HFFc6 (cell line): Measurements from ENCODE around the gene CCL25. TPM values are rescaled to one million over a fixed set of nuclear protein-coding genes. Genes with fewer than 3 reads are reported as not detected.

Source experiments
- DNase-seq: peaks from one replicate; pipeline ENCODE4 v3.0.0-alpha.2; 2018
- H3K27ac Mint-ChIP-seq: 2 replicates; pipeline ENCODE4 v1.8.0; 2020; ENCODE audit warnings: mild to moderate bottlenecking, mixed read lengths
- H3K27me3 Mint-ChIP-seq: 2 replicates; pipeline ENCODE4 v1.8.0; 2021; ENCODE audit warnings: mild to moderate bottlenecking, moderate library complexity, mixed read lengths; ENCODE audit not compliant: insufficient read depth
- H3K36me3 Mint-ChIP-seq: 2 replicates; pipeline ENCODE4 v1.8.0; 2021; ENCODE audit warnings: low read depth, mixed read lengths
- H3K4me1 Mint-ChIP-seq: 2 replicates; pipeline ENCODE4 v1.8.0; 2020; ENCODE audit warnings: low read depth, mixed read lengths
- H3K4me3 Mint-ChIP-seq: 2 replicates; pipeline ENCODE4 v1.8.0; 2020; ENCODE audit warnings: mild to moderate bottlenecking, moderate library complexity, mixed read lengths
- H3K9me3 Mint-ChIP-seq: 2 replicates; pipeline ENCODE4 v1.8.0; 2020; ENCODE audit warnings: mild to moderate bottlenecking, mixed read lengths
- total RNA-seq, 6 experiments: library from RNA; stranded (reverse); fragmentation: NEBNext Ultra II Directional; extraction: Animal tissue kit (Norgen Biotek cat#: 25700); gene quantifications; 2 replicates in 1 of 6; 3 replicates in 5 of 6; pipeline ENCODE4 v1.2.3, GENCODE V29; 2021
- TF ChIP-seq, protein P1 (sequence below): fragments of 200-600 bp; sonication (generic); IDR thresholded peaks from 2 replicates; pipeline ENCODE4 v1.5.0; 2021; ENCODE audit warnings: antibody characterized with exemption, mild to moderate bottlenecking

The CCL25 gene
- total RNA-seq, 6 experiments from 2014 or later, result not detected

DNA sequence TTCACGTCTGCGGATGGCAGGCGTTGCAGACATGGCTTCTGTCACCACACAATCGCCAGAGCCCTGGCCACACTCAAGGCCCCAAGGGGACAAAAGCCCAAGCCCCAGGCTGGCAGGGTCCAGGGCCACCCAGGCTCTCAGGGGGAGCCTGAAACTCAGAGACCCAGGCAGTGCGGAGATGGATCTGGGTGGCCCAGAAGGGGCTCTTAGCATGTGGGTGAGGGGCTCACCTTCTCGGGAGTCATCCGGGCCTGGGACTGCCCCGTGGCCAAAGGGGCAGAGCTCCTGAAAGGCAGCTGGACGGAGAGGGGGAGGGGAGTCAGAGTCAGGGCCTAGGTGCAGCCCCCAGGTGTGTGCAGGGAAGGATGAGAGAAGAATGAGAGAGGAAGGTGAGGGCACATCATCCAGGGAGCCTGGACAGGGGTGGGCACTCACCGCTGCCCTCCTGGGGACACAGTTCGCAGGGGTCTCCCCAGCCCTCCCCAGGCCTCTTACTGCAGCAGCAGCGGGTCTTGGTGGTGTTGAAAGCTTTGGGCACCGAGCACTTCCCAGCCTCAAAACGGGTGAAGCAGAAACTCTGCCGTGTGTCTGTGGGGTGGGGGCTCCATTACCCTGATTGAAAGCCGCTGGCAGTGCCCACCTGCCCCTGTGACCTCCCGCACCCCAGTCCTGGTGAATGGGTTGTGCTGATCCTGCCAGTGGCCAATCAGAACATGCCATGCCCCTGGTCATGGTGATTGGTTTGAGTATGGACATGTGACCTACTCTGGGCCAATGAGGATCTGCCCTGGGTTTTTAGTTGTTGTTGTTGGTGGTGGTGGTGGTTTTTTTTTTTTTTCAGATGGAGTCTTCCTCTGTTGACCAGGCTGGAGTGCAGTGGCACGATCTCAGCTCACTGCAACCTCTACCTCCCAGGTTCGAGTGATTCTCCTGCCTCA is 37.4 kb downstream of the CCL25 start:
- no peaks in the 10 kb centered on the region for H3K36me3 Mint-ChIP-seq

DNA sequence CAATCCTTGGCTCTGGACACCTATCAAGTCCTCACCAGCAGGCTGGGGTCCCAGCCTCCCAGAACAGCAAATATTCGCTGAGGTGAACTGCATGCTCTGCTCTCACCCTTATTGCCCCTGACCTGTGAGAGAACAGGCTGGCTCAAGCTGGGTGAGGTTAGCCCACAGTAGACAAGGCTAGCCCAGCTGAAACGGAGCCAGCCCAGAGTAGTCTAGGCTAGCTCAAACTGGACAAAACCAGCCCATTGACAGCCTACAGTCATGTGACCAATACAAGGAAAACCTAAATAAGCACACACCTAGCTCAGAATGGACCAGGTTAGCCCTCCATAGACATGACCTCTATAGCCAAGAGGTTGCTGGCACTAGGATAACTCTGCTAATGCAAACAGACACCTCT is 38.4 kb downstream of the CCL25 start:
- Mint-ChIP-seq H3K4me3 (no peak overlapping the region), H3K27ac (no peak overlapping the region), H3K27me3 (peaks cover 6% of the 10 kb centered on the region; the same call in 1 of the 2 replicates), H3K36me3 (no peaks in the 10 kb centered on the region), H3K9me3 (peaks cover 27% of the 10 kb centered on the region), H3K4me1 (no peaks in the 10 kb centered on the region)
- TF ChIP-seq, protein P1, sequence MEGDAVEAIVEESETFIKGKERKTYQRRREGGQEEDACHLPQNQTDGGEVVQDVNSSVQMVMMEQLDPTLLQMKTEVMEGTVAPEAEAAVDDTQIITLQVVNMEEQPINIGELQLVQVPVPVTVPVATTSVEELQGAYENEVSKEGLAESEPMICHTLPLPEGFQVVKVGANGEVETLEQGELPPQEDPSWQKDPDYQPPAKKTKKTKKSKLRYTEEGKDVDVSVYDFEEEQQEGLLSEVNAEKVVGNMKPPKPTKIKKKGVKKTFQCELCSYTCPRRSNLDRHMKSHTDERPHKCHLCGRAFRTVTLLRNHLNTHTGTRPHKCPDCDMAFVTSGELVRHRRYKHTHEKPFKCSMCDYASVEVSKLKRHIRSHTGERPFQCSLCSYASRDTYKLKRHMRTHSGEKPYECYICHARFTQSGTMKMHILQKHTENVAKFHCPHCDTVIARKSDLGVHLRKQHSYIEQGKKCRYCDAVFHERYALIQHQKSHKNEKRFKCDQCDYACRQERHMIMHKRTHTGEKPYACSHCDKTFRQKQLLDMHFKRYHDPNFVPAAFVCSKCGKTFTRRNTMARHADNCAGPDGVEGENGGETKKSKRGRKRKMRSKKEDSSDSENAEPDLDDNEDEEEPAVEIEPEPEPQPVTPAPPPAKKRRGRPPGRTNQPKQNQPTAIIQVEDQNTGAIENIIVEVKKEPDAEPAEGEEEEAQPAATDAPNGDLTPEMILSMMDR, result no peak
- DNase-seq, result no peak

More for the DNA sequence above, 37.4 kb downstream of the CCL25 start:
- no peak overlapping the region for H3K27ac Mint-ChIP-seq
- no peaks in the 10 kb centered on the region for H3K4me1 Mint-ChIP-seq
- H3K27me3 Mint-ChIP-seq, result peaks cover 8% of the 10 kb centered on the region
- DNase-seq, result no peak
- peaks cover 18% of the 10 kb centered on the region for H3K9me3 Mint-ChIP-seq
- H3K4me3 Mint-ChIP-seq, result no peak overlapping the region
- TF ChIP-seq, protein P1, result no peak

DNA sequence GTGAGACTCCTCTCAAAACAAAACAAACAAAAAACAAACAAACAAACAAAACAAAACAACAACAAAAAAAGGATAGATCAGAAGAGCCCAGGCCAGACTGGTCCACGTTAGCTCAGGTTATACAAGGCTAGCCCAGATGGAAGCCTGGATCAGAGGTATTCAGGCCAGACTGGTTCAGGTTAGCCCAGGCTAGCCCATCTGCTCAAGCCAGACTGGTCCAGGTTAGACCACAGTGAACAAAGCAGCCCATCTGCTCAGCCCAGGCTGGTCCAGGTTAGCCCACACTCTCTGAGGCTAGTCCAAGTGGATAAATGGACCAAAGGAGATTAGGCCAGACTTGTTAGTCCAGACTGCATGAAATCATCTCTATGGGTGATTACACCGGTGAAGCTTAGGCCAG is 41.2 kb downstream of the CCL25 start:
- Mint-ChIP-seq H3K4me1 (no peaks in the 10 kb centered on the region), H3K4me3 (no peak overlapping the region), H3K27ac (no peak overlapping the region), H3K27me3 (peaks cover 8% of the 10 kb centered on the region), H3K9me3 (peaks cover 43% of the 10 kb centered on the region), H3K36me3 (no peaks in the 10 kb centered on the region)
- TF ChIP-seq, protein P1, result no peak
- no peak for DNase-seq

DNA sequence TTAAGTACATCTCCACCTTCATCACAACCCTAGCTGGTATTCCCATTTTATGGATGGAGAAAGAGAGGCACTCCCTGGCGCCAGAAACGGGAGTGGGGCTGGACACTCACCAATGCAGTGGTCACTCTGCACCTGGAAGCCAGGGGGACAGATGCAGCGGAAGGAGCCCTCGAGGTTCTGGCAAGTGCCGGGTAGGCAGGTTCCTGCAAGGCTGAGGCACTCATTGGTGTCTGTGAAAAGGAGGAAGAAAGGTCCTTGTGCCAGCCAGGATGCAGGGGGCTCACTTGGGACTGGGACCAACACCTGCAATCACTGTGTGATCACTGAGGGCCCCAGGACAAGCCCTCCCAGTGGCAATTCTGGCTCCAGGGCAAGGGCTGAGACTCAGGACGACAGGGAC is 41.8 kb downstream of the CCL25 start:
- no peak for DNase-seq
- Mint-ChIP-seq H3K27me3 (peaks cover 8% of the 10 kb centered on the region), H3K27ac (no peak overlapping the region), H3K4me3 (no peak overlapping the region), H3K4me1 (no peaks in the 10 kb centered on the region), H3K36me3 (no peaks in the 10 kb centered on the region), H3K9me3 (peaks cover 43% of the 10 kb centered on the region)
- TF ChIP-seq, protein P1, result no peak

DNA sequence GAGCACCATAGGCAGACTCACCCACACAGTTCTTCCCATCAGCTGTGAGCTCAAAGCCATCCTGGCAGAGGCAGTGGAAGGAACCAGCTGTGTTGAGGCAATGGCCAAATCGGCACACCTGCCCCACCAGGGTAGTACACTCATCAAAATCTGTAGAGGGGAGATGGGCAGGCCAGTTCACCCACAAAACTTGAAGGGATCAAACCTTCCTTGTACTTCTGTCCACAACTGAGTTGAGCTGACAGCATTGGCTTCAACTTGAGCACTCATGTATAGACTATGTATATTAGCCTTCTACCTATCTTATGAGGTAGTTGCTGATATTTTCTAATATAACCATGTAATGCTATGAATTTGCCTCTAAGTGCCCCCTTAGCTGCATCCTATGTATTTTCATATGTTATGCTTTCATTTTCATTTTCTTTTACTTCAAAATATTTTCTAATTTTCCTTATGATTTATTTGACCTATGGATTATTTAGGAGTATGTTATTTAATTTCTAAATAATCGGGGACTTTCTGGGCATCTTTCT is 42.9 kb downstream of the CCL25 start:
- Mint-ChIP-seq H3K27me3 (peaks cover 8% of the 10 kb centered on the region), H3K4me3 (no peak overlapping the region), H3K27ac (no peak overlapping the region), H3K9me3 (peaks cover 40% of the 10 kb centered on the region), H3K36me3 (no peaks in the 10 kb centered on the region), H3K4me1 (no peaks in the 10 kb centered on the region)
- DNase-seq, result no peak
- TF ChIP-seq, protein P1, result no peak
